GM13976 (cell line): ENCODE data around the gene ZYG11B.
"Not testable (repeated sequence)": the region's sequence is repeated elsewhere in the genome, so short reads cannot be mapped to it uniquely, and the experiment has no call there.

Experiments used
- DNase-seq: peaks from one replicate; pipeline ENCODE4 v3.0.0; 2012; ENCODE audit warnings: low spot score
- CTCF ChIP-seq: IDR thresholded peaks from 2 replicates; pipeline ENCODE4 v1.5.1; 2012; ENCODE audit warnings: borderline replicate concordance, mild to moderate bottlenecking; ENCODE audit not compliant: insufficient read depth; ENCODE audit errors: extremely low read depth, missing control alignments, control extremely low read depth
- in situ Hi-C: fragments of 300-500 bp; cut with MboI; formaldehyde crosslinking; loops from one replicate; pipeline ENCODE4 v1.12.0; 2022; ENCODE audit warnings: low sequenced_read_pairs, mixed read lengths, inconsistent platforms; ENCODE audit not compliant: unreplicated experiment

Gene ZYG11B

GRCh38 chr1:52769346-52770033 is 43.2 kb downstream of the ZYG11B start:
- no peak for DNase-seq
- in situ Hi-C loops = no loop called here
- no peak for TF ChIP-seq CTCF

GRCh38 chr1:52771384-52771783 is 45.1 kb downstream of the ZYG11B start:
- in situ Hi-C loops = no loop called here
- no peak for TF ChIP-seq CTCF
- no peak for DNase-seq

- TF ChIP-seq CTCF = no peak
- in situ Hi-C loops = no loop called here
- no peak for DNase-seq
Observed at GRCh38 chr1:52786148-52786547, 59.9 kb downstream of the ZYG11B start.

GRCh38 chr1:52790429-52790828 is 64.2 kb downstream of the ZYG11B start:
- DNase-seq, in situ Hi-C loops: not testable (repeated sequence)

- no peak for TF ChIP-seq CTCF
- no peak for DNase-seq
- in situ Hi-C loops = no loop called here
Observed at GRCh38 chr1:52792036-52792435, 65.8 kb downstream of the ZYG11B start.

- in situ Hi-C loops = not testable (repeated sequence)
Observed at GRCh38 chr1:52793717-52794116, 67.5 kb downstream of the ZYG11B start.

GRCh38 chr1:52795464-52795863 is 69.2 kb downstream of the ZYG11B start:
- in situ Hi-C loops = no loop called here
- DNase-seq = no peak
- no peak for TF ChIP-seq CTCF

More at GRCh38 chr1:52793717-52794116, 67.5 kb downstream of the ZYG11B start:
- DNase-seq = not testable (repeated sequence)

- in situ Hi-C loops = no loop called here
- no peak for DNase-seq
Observed at GRCh38 chr1:52798331-52798730, 72.1 kb downstream of the ZYG11B start.

More at GRCh38 chr1:52798331-52798730, 72.1 kb downstream of the ZYG11B start:
- TF ChIP-seq CTCF = no peak
